HG03097 (cell line): ENCODE data around the gene SLC11A1.

Experiments used
- ATAC-seq: cut with Tn5 transposase; IDR thresholded peaks from one replicate; pipeline ENCODE4 v1.9.1; 2021; ENCODE audit not compliant: unreplicated experiment, low FRiP score

Gene SLC11A1

DNA sequence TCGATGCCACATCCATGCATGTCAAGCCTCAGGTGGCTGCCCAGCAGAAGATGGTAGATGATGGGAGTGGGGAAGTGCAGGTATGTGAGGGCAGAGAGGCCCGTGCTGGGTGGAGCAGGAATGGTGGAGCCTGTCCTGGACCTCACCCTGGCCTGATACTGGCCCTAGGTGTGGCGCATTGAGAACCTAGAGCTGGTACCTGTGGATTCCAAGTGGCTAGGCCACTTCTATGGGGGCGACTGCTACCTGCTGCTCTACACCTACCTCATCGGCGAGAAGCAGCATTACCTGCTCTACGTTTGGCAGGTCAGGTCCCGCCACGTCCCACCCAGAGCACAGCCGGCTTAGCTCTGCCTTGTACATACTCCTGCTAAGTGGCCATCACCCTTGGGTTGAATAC lies 49.8 kb downstream of the SLC11A1 start:
- no peak for ATAC-seq

- no peak for ATAC-seq
Observed at GRCh38 chr2:218432676-218433365, 50.7 kb downstream of the SLC11A1 start.

DNA sequence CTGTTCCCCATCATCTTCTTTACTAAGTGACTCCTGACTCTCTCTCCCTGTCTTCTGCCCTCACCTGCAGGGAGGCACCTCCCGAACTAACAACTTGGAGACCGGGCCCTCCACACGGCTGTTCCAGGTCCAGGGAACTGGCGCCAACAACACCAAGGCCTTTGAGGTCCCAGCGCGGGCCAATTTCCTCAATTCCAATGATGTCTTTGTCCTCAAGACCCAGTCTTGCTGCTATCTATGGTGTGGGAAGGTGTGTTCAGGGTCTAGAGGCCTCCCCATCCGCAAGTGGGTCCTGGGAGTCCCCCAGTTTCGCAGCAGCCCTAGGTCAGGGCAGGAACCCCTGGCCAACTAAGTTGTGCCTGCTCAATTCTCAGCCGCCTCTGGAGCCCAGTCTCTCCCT lies 52.4 kb downstream of the SLC11A1 start:
- ATAC-seq, result no peak

- no peak for ATAC-seq
Observed at GRCh38 chr2:218435003-218435982, 53.2 kb downstream of the SLC11A1 start.

GRCh38 chr2:218436992-218437391 lies 54.9 kb downstream of the SLC11A1 start:
- ATAC-seq, result no peak

DNA sequence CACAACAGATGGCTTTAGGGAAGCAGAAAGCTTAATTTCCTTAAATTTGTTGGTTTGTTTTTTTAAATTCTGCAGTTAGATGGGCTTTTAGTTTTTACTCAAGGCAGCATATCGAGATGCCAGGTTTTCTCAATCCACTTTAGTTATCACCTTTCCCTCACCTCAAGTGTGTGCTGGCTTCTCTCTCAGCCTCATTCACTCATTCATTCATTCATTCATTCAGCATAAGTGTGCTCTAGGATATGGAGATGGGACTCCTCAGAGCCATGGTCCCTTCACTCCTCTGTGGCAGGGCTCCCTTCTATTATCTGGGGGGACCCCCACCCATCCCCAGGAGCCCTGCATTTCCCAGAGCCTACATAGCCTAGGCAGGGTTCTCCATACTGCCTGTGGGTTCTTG lies 55.9 kb downstream of the SLC11A1 start:
- no peak for ATAC-seq

DNA sequence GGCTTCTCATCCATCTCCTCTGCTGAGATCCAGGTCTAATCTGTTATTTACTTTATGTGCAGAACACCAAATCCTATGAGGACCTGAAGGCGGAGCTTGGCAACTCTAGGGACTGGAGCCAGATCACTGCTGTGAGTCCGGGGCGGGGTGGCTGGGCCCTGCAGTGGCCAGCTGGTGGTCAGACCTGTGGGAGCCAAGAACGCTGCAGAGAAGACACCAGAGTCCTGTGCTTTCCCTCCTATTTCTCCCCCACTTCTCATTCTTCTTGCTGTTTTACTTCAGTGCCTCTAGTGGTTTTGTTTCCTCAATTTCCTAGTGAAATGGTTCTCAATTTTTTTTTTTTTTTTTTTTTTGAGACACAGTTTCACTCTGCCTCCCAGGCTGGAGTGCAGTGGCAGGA lies 56.5 kb downstream of the SLC11A1 start:
- ATAC-seq, result no peak

DNA sequence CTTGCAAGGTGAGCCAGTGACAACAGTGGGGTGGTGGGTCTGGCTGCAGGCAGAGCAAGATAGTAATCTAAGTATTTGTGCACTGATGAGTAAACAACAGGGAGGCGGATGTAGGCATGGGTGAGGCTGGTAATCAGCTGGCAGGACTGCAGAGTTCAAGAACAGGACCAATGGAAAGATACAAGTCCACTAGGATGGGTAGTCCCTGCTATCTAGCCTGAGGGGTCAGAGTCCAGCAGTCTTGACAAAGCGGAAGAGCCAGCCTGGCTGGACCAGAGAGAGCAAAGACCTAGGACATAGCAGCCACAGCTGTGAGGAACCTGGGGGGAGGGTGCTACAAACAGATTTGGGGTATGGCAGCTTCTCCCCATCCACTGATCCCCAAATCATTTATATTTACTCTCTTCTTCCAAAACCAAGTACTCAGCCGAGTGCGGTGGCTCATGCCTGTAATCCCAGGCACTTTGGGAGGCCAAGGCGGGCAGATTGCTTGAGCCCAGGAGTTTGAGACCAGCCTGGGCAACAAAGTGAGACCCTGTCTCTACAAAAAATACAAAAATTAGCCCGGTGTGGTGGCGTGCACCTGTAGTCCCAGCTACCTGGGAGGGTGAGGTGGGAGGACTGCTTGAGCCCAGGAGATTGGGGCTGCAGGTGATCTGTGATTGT lies 62.8 kb downstream of the SLC11A1 start:
- ATAC-seq, result no peak

- no peak for ATAC-seq
Observed at GRCh38 chr2:218445602-218446001, 63.5 kb downstream of the SLC11A1 start.
